HG03097 (cell line): ENCODE data around the gene IGSF1.

Experiments
- ATAC-seq: cut with Tn5 transposase; IDR thresholded peaks from one replicate; pipeline ENCODE4 v1.9.1; 2021; ENCODE audit not compliant: unreplicated experiment, low FRiP score

IGSF1 gene, protein sequence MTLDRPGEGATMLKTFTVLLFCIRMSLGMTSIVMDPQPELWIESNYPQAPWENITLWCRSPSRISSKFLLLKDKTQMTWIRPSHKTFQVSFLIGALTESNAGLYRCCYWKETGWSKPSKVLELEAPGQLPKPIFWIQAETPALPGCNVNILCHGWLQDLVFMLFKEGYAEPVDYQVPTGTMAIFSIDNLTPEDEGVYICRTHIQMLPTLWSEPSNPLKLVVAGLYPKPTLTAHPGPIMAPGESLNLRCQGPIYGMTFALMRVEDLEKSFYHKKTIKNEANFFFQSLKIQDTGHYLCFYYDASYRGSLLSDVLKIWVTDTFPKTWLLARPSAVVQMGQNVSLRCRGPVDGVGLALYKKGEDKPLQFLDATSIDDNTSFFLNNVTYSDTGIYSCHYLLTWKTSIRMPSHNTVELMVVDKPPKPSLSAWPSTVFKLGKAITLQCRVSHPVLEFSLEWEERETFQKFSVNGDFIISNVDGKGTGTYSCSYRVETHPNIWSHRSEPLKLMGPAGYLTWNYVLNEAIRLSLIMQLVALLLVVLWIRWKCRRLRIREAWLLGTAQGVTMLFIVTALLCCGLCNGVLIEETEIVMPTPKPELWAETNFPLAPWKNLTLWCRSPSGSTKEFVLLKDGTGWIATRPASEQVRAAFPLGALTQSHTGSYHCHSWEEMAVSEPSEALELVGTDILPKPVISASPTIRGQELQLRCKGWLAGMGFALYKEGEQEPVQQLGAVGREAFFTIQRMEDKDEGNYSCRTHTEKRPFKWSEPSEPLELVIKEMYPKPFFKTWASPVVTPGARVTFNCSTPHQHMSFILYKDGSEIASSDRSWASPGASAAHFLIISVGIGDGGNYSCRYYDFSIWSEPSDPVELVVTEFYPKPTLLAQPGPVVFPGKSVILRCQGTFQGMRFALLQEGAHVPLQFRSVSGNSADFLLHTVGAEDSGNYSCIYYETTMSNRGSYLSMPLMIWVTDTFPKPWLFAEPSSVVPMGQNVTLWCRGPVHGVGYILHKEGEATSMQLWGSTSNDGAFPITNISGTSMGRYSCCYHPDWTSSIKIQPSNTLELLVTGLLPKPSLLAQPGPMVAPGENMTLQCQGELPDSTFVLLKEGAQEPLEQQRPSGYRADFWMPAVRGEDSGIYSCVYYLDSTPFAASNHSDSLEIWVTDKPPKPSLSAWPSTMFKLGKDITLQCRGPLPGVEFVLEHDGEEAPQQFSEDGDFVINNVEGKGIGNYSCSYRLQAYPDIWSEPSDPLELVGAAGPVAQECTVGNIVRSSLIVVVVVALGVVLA (N-terminal part only)

DNA sequence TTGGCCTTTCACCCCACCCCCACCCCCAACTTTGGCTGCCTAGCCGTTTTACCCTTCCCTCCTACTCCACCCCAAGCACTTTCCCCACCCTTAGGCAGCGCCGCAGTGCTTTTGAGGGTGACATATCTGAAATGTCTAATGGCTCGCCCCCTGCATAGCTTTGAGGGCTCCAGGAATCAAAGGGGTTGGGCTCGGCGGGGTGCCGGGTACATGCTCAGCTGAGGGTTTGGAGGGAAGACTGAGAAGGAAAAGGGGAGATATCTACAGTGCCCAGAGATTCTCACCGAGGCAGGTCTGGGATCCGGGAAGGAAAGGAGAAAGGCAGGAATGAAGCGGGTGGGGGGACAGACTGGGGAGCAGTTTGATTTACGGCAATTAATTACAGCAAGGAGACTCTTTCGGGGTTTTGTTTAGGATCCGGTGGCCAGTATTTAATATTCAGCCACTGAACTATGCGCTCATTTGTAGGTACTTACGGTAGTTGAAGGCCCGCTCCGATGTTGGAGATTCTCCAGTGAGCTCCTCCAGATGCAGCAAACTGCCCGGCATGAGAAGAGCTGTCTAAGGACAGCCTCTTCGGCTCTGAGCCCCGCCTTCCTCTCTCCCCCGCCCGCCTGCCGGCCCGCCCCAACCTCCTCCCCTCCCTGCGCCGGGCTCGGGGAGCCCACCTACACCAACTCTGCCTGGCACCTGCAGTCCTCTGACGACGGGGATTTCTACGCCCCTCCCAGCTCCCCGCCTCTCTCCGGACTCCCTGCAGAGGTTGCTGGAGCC is at the start of gene IGSF1:
Gene IGSF1 (minus strand): TSS at position 569 of the 774 bp plus-strand sequence. CDS start 2,632 bp downstream, outside the sequence.
- no peak for ATAC-seq

DNA sequence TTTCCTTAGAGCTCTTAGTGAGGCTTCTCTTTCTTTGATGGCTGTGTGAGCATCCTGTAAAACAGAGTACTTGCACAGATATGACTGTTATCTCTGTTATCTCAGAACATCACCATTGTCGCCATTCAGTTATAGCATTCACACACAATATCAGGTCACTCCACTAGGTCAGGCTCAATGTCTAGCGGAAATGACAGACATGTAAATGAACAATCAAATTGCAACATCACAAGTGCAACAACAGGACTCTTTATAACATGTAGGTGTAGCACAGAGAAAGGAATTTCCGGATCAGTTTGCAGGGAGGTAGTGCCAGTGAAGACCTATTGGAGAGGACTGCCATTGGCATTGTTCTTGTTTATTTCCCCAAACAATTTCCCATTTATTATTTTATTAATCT is 43.2 kb upstream of the IGSF1 start:
- no peak for ATAC-seq

DNA sequence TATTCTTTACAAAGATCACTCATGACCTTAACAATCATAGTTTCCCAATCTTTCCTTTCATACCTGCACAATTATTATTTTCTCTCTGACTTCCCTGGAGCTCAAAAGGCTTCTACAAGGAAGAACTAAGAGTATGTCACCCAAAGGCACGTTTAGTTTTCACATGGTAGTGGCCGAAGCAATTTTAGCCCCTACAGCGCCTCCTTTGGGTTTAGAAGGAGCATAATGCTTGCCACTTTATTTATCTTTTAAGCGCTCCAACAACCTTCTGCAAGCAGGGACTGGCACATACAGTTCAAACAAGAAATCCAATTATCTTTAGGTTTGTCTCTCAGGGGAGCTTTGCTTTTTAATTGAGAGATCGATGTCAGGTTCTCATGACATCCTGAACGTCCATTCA is 42.0 kb upstream of the IGSF1 start:
- ATAC-seq: no peak

DNA sequence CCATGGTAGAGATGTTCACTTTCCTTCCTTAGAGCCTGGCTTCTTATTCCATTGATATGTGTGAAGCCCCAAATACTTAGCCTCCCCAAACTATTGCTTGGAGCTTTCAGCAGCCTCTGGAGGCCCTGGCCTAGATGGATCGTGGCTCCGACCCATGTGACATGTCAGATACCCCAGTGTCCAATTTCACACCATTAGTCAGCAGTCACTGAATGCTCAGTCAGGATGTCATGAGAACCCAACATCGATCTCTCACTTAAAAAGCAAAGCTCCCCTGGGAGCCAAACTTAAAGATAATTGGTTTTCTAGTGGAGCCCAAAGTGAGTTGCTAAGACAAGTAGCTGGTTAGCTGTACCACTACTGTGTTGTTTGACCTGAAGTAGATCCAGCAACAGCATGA is 41.6 kb upstream of the IGSF1 start:
- no peak for ATAC-seq

DNA sequence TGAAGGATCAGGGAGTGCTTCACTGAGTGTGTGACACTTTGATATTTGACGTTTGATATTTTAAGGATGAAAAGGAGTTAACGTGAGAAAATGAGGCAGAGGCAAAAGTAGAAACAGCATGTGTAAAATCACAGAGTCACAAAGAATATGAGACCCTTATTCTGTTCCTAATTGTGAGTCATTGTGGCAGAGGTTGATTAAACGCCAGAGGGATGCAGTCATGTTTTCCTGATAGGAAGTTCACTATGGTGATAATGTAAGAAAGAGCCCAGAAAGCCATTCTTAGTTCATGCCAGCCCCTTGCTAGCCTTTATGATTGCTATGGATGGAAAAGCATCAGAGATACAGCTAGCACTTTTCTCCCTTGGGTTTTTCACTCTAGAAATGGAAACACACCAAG is 33.5 kb upstream of the IGSF1 start:
- no peak for ATAC-seq

DNA sequence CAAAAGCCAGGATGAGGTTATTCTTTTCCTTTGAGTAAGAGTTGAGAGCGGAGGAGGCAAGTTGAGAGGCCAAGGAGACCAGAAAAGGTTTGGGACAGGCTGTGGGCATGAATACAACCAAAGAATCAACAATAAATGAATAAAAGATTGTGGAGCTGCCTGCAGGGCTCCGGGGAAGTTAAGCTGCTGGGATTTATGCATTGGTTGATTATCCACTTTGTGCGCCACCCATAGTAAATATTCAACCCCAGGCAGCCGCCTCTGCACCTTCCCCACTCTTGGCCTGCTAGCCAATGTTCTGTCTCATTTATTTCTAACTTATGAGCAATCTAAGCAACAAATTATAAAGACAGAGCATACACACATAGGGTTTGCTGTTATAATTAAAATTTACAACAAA is 28.2 kb upstream of the IGSF1 start:
- no peak for ATAC-seq

DNA sequence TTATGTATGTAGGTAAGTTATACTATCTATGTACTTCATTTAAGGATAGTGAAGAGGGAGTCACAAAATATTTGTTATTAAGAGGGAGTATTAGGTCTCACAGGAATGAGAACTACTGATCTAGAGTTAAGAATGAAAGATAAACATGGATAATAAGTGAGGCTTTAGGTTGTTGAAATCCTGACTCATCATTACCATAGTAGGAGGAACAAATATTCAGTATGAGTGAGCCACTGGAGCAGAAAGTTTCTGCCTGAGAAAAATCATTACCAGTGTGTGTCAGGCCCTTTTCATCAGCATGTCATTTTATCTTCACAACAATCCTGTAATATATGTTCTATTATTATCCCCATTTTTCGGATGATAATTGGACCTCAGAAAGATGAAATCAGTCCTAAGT is 27.2 kb upstream of the IGSF1 start:
- ATAC-seq: no peak

DNA sequence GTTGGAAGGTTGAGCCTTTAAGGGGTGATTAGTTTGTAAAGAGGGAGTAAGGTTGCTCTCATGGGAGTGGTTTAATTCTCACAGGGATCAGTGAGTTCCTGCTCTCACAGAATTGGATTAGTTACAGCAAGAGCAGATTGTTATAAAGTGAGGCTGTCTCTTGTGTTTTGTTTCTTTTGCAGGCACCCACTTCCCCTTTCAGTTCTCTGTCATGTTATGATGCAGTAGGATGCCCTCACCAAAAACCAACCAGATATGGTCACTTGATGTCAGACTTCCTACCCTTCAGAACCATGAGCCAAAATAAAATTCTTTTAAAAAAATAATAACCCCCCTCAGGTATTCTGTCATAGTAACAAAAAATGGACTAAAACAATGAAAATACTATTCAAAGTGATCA is 19.9 kb upstream of the IGSF1 start:
- no peak for ATAC-seq

DNA sequence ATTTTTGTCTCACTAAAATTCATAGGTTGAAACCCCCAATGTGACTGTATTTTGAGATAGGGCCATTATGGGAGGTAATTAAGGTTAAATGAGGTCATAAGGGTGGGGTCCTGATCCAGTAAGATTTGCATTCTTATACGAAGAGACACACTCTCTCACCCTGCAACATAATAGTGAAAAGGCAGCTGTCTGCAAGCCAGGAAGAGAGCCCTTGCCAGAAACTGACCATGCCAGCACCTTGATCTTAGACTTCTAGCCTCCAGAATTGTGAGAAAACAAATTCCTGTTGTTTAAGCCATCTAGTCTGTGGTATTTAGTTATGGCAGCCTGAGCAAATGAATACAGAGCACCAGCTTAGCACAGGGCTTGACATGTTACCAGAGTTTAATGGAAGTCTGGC is 17.5 kb upstream of the IGSF1 start:
- ATAC-seq: no peak

DNA sequence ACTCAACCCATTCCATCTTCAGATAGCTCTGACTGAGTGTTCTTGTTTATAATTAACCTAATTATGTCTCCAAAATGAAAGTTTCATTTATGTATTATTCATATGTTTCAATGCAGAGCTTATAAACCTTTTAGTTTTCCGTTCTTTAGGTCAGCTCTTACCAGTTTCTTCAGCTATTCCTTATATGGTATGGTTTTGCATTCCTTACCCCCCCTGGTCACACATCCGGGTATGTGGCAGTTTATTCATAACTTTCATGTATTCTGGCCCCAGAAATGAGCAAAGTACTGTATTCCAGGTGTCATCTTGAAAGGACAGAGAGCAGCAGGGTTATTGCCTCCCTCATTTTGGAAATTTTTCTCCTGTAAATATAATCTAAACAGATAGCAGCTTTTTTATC is 16.8 kb upstream of the IGSF1 start:
- no peak for ATAC-seq

DNA sequence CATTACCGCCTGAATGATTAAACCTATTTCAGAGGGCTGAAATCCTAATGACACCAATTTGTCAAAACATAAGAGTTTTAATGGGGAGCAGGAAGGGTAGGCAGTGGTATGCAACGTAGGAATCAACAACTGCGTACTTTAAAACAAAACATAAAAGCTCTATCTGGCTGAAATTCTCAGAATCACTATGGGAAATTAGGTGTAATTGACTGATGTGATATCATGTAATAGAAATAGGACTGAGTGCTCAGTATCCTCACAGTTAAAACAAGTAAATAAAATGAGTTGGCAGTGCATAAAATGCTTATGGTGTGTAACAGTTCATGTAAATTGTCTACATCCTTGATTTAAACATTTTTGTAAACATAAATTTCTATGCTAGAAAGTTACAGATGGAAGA is 13.6 kb upstream of the IGSF1 start:
- no peak for ATAC-seq

DNA sequence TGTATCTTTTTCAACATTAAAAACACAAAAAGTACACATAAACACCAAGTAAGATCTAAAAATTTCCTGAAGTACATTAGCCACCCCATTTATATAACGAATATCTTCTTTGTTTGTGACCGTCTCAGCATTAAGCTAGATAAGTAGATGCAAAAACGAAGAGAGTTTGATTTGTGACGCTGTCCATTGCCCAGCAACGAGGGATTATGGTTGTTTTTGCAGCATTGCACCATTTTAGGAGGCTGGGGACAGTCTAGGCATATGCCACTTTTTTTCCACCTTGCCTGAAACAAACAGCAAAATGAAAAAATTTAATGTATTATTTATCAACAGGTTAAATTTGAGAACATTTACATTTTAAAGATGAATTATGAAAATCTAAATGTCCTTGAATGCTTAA is 12.0 kb upstream of the IGSF1 start:
- no peak for ATAC-seq

DNA sequence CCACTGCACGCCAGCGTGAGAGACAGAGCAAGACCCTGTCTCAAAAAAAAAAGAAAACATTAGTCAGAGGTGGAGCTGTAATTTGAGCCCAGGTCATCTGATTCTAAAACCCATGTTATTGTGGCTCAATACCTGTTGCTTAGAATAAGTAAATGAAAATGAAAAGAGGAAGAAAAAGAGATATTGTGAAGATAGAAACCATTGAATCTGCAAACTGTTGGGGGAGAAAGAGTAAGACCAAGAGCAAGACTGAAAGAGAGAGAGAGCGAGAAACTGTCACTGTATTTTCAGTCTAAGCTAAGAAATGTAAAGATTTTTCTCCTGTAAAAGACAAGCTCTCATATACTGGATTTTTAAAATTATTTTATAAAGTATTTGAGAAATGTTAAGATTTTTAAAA is 9.7 kb upstream of the IGSF1 start:
- ATAC-seq: no peak

DNA sequence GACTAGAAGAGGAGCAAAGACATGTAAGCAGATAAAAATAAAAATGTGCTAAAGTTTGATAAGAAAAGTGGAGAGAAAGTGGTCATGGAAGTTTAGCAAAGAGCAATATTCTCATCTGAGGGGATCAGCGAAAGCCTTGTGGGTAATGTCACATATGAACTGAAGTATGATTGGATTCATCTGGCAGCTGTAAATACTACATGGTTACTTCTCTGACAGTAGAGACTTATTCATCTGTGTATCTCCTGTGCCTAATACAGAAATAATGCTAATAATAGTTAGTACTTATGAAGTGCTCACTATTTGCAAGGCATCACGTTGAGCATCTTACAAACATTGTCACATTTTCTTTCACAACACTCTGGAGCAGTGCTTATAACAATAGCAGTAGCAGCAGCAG is 8.9 kb upstream of the IGSF1 start:
- no peak for ATAC-seq

DNA sequence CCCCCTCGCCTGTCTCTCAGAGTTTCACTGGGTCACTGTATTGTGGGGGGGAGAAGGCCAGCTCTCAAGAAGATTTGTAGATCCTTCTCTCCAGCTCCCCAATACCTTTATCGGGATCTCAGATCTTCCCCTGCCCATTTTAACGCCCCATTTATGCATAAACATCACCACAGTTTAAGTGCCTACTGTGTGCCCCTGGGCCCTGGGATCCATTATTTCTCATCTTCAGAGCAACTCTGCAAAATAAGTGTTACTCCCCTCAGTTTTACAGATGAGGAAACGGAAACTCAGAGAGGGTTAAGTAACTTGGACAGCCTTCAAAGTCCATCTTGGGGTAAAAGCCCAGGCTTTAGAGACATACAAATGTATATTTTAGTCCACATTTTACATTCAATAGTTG is 421 bp upstream of the IGSF1 start:
- no peak for ATAC-seq

DNA sequence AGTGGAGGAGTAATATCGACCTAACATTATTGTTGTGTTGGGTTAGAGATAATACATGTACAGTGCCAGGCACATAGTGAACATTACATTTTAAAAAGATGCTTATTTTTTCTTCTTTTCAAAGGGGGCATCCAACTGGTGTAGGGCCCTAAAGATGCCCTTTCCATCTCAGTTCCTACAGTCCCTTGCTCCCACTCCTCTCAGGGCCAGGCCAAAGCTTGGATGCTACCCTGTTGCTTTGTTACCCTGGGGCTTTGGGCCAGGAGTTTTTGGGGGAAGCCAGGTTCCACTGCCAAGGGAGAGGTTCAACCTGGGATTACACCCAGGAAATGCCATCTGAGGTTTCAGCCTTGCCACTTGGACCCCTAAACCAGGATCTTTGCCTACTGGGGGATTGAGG is 918 bp downstream of the IGSF1 start:
- no peak for ATAC-seq

DNA sequence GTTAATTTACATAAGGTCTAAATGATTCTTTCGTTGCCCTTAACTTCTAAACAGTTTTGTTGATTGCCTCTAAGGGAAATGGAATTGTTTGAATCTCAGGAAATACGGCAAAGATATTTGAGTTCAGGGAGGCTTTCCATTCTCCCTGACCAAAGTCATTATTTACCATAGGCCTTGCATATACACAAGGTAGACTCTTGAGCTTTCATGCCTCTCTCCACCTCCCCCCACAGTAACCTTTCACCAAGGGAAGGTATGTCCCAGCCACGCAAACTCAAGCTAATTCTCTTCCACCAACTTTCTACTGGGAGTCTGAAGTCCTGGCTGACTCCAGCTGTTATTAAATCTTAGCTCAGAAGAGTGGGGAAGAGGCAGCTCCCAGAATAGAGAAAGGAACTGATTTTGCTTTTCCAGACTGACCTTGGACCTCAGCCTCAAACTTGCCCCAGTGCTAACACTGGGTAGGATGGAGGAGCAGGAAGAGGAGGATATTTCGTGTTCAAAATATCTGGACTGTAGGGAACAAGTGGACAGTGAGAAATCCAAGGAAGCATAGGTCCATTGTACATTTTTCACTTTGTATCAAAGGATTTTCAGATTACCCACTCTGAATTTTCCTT is 1.4 kb downstream of the IGSF1 start:
- ATAC-seq: no peak

DNA sequence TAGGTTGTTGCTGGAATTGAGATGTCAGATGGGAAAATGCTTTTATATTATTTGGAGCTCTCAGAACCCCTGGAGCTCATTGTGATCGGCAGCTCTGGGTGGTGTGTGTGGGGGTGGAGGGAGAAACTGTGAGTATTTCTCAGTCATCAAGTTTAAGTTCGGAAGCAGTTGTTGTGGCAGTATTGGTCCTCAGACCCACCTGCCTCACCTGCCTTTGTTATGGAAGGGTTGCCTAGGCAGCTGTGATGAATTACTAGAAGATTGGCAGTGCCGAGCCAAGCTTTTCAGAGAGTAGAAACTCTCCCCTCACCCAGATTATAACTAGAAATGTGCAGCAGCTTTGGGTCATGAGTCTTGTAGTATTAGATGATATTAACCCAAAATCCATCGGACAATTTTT is 9.5 kb downstream of the IGSF1 start:
- no peak for ATAC-seq

DNA sequence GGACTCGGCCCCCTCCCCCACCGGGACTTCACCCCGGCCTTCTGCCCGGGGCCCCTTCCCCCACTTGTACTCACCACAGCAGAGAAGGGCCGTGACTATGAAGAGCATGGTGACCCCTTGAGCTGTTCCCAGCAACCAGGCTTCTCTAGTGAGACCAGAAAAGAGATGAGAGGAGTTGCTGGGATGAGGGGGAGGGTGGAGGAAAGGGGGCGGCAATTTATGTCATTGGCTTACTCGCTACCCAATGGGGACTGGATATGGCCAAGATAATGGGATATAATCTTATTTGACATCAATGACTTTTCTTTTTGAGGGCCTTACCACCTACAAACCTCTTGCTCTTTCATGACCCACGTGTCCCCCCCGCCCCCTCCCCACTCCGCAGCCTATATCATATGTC is 9.9 kb downstream of the IGSF1 start:
- ATAC-seq: no peak
